KBM-7 (cell line): ENCODE results near the gene REPS2.

Experiments used
- DNase-seq: peaks from one replicate; pipeline ENCODE4 v3.0.0-alpha.2; 2015
- in situ Hi-C: fragments of 300-500 bp; cut with MboI; formaldehyde crosslinking; loops from 2 replicates; pipeline ENCODE4 v1.14.3; 2020; ENCODE audit warnings: low sequenced_read_pairs, low pct_unique_long_range_greater_than_20kb, mixed read lengths

REPS2 gene

DNA sequence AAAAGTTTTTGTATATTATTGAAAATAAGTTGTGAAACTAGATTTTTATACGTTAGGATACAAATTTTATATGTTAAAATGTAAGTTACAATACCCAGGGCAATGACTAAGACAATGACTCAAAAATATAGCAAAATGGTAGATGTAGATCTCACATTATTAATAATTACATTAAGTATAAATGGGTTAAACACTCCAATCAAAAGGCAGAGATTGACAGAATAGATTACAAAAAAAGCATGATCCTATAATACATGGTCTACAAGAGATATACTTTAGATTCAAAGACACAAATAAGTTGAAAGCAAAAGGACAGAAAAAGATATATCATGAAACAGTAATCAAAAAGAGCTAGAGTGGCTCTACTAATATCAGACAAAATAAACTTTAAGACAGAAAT is 217.6 kb downstream of the REPS2 start:
- in situ Hi-C loops: no loop called here
- no peak for DNase-seq

DNA sequence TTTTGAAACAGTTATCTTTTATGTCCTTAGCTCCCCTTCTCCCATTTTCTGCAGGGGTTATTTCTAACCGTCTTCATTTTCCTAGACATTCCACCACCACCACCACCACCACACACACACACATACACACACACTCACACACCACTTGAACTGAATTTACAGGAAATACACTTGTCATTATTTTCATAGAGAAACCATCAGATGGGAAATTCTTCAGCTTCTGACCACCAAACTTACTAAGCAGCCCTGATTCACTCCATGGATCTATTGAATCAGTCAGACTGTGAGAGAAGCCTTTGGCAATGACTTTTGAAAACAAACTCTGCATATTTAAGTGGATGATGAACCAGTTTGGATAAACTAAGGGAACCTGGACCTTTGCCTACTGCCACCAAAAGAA is 218.5 kb downstream of the REPS2 start:
- in situ Hi-C loops: no loop called here
- DNase-seq: no peak

DNA sequence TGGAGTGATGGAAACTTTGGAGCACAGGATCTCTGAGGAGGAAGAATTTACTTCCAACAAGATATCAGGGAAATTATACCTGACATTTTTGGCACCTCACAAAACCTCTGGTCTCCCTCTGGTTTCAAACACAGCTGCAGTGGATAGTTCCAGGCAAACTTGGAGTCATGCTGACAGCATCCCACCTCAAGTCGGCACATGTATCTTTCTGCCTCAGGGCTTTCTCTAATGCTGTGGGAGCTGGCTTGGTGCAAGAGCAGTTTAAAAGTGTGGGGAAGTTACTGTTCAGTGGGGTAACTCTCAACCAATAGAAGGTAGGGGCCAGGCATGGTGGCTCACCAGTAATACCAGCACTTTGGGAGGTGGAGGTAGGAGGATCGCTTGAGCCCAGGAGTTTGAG is 221.5 kb downstream of the REPS2 start:
- no peak for DNase-seq
- in situ Hi-C loops: no loop called here

- in situ Hi-C loops: no loop called here
- DNase-seq: no peak
Measured at GRCh38 chrX:17170973-17171372, 224.5 kb downstream of the REPS2 start.

- no peak for DNase-seq
- in situ Hi-C loops: no loop called here
Measured at GRCh38 chrX:17174671-17175070, 228.2 kb downstream of the REPS2 start.

DNA sequence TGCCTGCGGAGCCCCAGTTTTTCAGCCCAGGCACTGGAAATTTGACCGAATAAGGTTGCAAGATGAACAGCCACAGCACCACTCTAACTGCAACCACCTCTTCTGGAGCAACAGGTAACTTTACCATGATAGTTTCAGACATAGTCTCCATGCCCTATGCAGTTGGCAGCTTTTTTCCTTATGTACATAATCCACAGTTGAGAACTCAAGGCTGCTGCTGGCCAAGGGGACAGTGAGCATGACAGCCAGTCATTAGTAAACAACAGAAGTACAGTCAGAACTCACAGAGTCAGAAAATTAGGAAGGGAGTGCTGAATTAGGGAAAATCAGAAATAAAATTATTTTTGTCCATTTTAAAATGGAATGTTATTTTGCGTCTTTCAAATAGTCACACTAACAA is 235.9 kb downstream of the REPS2 start:
- no peak for DNase-seq
- in situ Hi-C loops: no loop called here

- in situ Hi-C loops: no loop called here
- DNase-seq: no peak
Measured at GRCh38 chrX:17183566-17183965, 237.1 kb downstream of the REPS2 start.

DNA sequence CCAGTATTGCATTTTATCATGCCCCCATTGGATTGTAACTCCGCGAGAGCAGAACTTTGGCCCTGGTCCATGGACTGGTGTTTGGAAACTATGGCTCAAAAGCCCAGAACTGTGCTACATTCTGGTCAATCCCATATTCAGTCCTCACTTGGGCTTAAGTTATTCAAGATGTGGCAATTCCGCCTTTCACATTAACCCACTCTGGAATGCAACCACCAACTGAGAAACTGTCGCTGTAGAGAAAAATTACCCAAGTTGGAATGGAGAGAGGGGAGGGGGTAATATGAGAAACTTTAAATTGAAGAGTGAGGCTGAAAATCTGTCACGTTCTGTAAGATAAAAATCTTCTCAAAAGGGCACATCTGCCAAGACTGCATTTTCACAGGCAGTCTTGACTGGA is 239.0 kb downstream of the REPS2 start:
- no peak for DNase-seq
- in situ Hi-C loops: no loop called here

DNA sequence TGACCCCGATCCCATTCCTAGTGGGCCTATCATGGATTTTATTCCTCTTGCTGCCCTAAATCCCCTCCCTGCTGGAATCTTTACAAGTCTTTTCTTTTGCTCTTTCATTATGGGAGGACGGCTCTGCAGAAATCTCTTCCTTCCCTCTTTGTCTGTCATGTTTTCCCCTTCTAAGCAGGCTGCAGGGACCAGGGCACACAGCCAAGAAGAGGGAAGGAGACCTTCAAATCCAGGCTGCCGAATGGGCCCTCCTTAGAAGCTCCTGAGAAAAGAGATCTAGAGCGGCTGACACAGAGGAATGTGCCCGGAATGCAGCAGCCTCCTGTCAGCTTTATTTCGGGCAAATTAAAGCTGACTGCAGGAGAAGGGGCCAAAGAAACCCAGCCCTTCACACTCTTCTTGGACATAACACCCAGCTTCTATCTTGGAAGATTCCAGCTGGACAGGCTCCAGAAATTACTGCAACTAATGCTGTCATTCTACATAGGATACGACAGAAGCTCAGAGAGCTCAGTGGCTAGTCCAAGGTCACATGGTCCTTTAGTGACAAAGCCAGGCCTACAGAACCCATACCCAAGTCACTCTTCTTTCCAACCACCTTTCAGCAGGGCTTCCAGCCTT is 240.8 kb downstream of the REPS2 start:
- DNase-seq: no peak
- in situ Hi-C loops: no loop called here

DNA sequence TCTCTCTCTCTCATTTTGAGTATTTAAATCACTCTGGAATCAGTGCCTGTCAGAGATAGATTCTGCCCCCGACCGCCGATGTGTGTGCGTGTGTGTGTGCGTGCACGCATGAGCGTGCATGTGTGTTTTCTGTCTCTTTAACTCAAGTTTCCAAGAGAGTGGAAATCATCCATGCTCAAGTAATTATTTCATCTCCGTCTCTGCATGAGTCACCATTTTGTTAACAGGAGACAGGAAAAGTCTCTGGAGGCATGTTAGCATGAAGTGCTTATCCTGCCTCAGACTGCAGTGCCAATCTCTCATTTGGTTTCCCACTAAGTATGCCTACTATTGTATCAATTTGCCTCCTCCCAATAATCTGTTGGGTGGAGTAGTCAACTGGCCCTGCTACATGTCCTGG is 245.6 kb downstream of the REPS2 start:
- in situ Hi-C loops: no loop called here

More for the DNA sequence above, 245.6 kb downstream of the REPS2 start:
- DNase-seq: no peak
